Measurements from ENCODE around the gene C20orf144.
"Not testable (repeated sequence)": the region's sequence is repeated elsewhere in the genome, so short reads cannot be mapped to it uniquely, and the experiment has no call there.

The C20orf144 gene

GRCh38 chr20:33662172-33662571, at the start of gene C20orf144:
TSS of gene C20orf144 (plus strand) at chr20:33662327. CDS start at chr20:33662346, 19 bp downstream.
- DNase-seq (ENCODE audit: low read depth): no peak

DNA sequence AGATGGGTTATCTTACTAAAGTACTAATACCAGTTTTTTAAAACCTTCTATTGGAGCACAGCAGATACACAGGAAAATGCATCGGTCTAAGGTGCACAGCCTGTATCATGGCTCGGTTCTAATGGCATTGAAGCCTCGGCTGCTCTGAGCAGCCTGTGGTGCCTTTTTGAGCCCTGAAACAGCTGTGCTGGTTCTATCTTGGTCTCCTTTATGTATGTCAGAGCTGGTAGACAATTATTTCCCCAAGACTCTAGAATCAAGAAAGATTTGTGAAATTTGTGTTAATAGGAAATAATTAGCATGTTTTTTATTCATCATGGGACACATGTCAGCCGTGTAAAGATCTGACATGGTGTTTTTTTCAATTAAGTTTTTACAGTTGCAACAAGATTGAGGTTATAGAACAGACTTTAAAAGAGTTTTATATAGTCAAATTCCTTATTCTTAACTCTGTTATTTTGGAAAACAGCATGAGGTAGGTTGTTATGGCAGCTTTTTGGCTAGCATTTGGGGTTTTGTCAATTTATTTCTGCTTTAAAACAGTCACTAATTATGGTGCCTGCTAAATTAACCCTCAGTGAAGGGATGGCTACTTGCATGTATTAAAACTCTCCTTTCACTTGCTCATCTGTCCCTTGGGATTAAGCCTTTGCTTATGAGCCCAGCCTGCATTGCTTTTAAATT, 40.3 kb upstream of the C20orf144 start:
- DNase-seq (ENCODE audit: low read depth): no peak

DNA sequence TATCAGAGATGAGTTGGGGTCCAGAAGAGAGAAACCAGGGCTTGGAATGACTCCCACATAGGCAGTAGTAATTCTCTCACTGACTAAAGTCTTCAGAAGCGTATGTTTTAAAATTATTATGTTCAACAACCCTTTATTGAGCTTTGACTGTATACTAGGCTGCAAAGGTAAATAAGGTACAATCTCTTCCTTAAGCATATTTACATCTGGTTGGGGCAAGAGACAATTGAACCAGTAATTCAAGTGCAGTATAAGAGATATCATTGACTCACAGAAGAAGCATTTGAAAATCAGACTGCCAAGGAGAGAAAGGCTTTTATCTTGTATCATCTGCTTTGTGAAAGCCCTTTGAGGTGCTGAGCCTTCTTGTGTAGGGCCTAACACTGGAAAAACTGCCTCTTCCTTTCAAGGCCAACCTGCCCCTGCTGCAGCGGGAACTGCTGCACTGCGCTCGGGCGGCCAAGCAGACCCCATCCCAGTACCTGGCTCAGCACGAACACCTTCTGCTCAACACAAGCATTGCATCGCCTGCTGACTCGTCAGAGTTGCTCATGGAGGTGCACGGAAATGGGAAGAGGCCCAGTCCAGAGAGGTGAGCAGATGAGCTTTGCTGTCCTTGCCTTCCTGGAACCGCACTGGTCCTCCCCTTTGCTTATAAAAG, 39.3 kb upstream of the C20orf144 start:
- no peak for DNase-seq (ENCODE audit: low read depth)

DNA sequence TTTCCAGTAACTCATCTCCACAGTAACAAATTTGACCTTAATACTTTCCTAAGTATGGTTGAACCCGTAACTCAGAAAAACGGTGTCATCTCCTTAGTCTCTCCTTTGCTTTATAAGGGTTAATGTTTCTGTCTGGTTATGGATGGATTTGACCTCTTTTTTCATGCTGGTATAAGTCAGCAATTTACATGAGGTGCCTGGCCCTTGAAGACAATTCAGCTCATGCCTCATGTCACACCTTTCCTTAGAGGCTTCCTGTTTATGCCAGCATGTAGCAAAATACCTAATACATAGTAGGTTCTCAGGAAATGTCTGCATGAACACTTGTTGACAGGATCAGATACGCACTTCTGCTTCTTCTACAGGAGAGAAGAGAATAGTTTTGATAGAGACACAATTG, 37.7 kb upstream of the C20orf144 start:
- DNase-seq (ENCODE audit: low read depth): no peak

DNA sequence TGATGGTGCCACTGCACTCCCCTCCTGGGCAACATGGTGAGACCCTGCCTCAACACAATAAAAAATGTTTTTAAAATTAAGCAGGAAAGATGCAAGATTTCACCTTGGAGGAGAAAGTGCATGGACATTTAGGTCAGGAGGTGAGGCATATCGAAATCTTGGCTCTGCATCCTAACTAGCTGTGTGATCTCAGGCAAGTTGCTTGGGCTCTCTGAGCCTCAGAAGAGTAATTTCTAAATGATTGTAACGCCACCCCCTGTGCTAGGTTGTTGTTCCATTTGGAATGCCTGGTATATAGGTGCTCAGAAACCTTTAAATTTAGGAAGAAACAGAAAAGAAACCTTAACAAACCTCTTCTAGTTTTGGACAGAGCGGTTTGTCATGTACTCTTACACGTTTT, 35.9 kb upstream of the C20orf144 start:
- DNase-seq (ENCODE audit: low read depth): no peak

DNA sequence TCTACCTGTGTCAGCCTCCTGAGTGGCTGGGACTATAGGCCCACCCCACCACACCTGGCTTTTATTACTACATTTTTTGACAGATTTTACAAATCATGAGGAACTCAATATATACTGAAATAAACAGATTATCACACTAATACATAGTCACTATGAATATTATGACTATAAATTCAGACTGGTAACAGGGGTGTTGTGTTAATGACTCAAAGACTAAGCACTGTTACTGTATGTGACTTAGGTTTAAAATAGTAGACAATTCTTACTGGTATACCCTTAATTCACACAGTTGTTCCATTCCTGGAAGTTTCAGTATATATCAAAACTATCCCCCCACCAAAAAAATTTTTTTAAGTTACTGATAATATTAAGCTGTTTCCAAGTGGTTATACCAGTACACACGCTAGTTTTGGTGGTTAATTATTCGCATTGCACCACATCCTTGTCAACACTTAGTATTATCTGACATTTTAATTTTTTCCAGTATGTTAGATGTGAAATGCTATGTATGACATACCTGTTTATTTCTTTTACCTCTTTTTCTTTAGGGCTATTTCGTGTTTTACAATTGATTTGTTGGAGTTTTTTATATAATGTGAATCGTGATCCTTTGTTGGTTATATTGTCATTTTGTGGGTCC, 34.4 kb upstream of the C20orf144 start:
- no peak for DNase-seq (ENCODE audit: low read depth)

DNA sequence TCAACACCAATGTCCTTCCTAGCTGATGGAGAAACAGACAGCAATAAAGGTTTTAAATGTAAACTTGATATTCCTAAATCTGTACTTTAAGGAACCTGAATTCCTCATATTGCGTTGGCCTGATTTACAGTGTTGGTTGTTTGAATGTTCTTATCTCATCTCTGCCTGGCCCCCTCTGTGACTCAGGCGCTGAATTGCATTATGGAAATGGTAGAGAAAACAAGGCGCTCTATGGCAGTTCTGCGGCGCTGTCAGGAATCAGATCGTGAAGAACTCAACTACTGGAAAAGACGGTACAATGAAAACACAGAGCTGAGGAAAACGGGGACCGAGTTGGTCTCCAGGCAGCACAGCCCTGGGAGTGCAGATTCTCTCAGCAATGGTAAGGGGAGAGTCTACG, 32.6 kb upstream of the C20orf144 start:
- DNase-seq (ENCODE audit: low read depth): no peak

DNA sequence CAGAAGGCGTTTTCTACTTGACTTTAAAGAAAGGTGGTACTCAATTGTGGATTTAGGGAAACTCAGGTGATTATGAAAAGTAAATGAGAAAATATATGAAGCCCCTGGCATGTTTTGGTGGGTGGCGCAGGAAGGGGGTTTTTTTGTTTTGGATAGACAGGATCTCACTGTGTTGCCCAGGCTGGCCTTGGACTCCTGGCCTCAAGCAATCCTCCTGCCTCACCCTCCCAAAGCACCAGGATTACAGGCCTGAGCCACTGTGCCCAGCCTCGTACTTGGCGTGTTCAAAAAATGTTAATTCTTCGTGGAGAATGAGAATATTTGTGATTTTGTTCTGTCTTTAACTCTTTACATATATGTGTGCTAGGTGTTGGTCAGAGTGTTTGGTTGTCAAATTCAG, 32.1 kb upstream of the C20orf144 start:
- no peak for DNase-seq (ENCODE audit: low read depth)

GRCh38 chr20:33630507-33630906, 31.6 kb upstream of the C20orf144 start:
- no peak for DNase-seq (ENCODE audit: low read depth)

DNA sequence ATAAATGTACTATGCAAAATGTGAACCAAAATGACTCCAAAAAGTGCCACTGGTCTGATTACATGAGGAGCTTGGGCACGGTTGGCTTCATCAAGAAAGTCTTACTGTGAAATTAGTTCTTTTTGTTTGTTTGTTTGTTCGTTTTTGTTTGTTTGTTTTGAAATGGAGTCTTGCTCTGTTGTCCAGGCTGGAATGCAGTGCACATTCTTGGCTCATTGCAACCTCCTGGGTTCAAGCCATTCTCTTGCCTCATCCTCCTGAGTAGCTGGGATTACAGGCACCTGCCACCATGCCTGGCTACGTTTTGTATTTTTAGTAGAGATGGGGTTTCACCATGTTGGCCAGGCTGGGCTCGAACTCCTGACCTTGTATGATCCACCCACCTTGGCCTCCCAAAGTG, 30.2 kb upstream of the C20orf144 start:
- not testable (repeated sequence) for DNase-seq (ENCODE audit: low read depth)

DNA sequence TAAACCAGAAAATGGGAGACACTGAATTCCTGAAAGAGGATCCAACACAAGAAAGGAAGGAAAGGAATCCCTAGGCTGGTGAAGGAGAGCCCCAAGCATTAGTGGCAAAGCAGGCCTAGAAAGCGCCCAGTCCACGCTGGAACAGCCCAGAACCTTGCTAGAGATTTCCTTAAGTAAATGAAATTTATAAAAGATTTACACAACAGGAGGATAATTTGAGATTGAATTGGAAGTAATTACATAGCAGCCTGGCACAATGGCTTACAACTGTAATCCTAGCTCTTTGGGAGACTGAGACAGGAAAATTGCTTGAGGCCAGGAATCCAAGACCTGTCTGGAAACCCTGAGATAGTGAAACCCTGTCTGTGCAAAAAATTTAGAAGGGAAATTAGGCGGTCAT, 26.8 kb upstream of the C20orf144 start:
- DNase-seq (ENCODE audit: low read depth): no peak

GRCh38 chr20:33636776-33637175, 25.4 kb upstream of the C20orf144 start:
- no peak for DNase-seq (ENCODE audit: low read depth)

- DNase-seq (ENCODE audit: low read depth): no peak
These were observed 21.8 kb upstream of the C20orf144 start for GRCh38 chr20:33640287-33640686.

DNA sequence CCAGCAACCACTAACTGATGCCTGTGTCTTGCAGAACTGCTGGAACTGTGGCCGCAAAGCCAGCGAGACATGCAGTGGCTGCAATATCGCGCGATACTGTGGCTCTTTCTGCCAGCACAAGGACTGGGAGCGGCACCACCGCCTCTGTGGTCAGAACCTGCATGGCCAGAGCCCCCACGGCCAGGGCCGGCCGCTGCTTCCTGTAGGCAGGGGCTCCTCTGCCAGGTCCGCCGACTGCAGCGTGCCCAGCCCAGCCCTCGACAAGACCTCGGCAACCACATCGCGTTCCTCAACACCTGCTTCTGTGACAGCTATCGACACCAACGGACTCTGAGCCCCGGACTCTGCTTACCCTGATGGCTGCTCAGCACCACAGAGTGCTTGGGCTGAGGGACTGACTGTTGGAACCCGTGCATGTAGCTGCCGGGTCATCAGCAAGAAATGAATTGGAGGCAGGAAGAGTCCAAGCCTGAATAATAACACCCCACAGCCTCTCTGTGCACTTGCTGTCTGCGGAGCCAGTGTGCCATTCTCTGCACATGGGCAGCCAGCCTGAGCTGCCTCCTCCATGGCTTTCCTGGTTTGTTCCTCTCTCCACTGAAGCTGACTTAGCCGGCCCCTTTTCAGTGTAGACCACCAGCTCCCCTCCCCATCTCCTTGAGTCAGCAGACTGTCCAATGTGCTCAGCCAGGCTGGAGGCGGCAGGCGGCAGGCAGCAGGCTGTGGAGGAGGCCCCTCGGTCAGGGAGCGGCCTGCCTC, 17.6 kb upstream of the C20orf144 start:
- DNase-seq (ENCODE audit: low read depth): no peak

GRCh38 chr20:33645072-33645358, 17.1 kb upstream of the C20orf144 start:
- no peak for DNase-seq (ENCODE audit: low read depth)

- DNase-seq (ENCODE audit: low read depth): no peak
These were observed 16.7 kb upstream of the C20orf144 start for GRCh38 chr20:33645396-33645795.

GRCh38 chr20:33646191-33646590, 15.9 kb upstream of the C20orf144 start:
- DNase-seq (ENCODE audit: low read depth): no peak

DNA sequence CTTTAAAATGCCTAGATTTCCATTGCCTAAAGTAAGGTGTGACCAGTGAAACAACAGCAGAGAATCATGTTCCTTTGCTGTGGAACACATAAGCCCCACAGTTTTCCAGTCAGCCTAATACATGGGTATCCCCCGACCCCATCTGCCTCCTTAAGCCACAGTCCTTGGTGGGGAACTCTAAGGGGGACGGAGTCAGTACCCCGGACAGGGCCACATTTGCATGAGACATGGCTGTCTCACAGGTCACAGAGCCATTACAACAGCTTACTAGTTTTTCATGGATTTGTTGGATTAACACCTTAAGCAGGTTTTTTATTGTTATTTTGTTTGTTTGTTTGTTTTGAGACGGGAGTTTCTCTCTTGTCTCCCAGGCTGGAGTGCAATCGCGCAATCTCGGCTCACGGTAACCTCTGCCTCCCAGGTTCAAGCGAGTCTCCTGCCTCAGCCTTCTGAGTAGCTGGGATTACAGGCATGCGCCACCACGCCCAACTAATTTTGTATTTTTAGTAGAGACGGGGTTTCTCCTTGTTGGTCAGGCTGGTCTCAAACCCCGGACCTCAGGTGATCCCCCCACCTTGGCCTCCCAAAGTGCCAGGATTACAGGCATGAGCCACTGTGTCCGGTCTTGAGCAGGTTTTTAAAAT, 15.0 kb upstream of the C20orf144 start:
- DNase-seq (ENCODE audit: low read depth): not testable (repeated sequence)

DNA sequence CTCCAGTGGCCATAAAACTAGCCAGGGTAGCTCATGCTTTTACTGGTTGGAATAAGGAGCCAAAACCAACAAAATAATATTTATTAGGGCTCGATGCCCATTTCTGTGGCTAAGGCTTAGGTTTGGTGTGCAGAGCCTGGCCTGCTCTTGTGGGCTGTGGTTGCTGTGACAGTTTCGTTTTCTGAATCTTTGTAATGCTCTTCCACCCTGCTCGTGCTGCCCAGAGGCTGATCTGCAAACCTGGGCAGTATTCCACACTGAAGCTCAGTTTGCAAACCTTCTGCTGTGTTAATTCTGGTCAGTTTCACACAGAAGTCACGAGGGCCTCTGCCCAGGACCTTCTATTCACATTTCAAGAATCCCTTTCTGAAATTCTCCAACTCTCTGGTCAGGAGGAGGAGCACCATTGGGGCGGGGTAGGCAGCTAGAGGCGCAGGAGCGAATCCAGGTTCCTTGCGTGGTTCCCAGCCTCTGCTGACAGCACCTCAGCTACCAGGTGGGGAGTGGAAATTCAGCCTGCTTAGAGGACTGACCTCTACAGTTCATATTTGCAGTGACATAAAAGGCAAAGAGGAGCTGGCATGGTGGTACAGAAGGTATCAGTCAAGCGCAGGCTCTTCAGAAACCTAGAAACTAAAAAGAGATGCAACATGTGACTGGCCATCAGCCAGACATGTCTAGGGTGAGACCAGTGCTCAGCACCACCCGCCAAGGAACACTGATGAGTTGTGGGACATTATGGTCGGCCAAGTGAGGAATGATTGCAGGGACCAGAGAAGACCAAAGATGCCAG, 14.3 kb upstream of the C20orf144 start:
- no peak for DNase-seq (ENCODE audit: low read depth)

DNA sequence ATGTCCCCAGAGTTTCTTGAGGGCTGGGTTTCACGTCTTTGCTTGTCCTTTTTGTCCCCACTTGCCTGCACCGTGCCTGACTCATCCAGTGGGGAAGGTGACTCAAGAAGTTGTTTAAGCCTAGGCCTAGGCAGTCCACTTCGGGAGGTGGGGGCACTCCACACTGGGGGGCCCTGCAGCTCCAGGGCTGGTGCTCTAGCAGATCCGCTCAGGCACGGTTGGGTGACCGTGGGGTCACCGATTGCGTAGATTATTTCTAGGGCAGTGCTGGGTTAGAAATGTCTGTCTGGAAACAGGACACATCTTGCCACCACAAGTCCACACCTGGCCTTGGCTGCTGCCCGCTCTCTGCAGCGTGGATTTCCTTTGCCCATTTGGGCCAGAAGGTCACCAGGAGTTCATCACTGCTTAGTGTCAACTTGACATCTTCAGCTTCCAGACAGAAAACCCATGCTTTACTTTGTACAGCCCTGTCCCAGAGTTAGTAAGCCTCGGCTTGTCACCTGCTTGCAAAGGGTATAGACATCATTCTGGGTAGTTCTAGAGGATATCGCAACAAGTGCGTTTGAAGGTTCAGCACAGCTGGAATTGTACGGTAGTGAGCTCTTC, 13.6 kb upstream of the C20orf144 start:
- DNase-seq (ENCODE audit: low read depth): no peak

GRCh38 chr20:33649201-33649681, 12.9 kb upstream of the C20orf144 start:
- DNase-seq (ENCODE audit: low read depth): no peak
